K562 (cell line): ENCODE results near the gene ABCG1. TPM values are rescaled to one million over a fixed set of nuclear protein-coding genes. Genes with fewer than 3 reads are reported as not detected.

Experiments used
- ATAC-seq: fragments of 200-7000 bp; cut with Tn5 transposase; 3 replicates; pipeline ENCODE4 v1.9.1; 2020; ENCODE audit warnings: moderate library complexity
- BruUV-seq: library from RNA; stranded (reverse); fragments of 400-500 nt; replicated peaks from 2 replicates; lab custom pipeline; 2021; lab: Mats Ljungman, UMichigan
- CTCF ChIA-PET: fragments of 300-600 bp; formaldehyde crosslinking; extraction: SDS; loops from one replicate; lab custom pipeline; 2021; ENCODE audit warnings: low intra/inter-chr PET ratio; lab: Yijun Ruan, JAX
- POLR2A ChIA-PET: fragments of 300-600, 350-650 bp; sonication (Branson Sonifier 250); formaldehyde crosslinking; extraction: SDS; loops from one replicate; lab custom pipeline; 2021; ENCODE audit warnings: antibody characterized with exemption, inconsistent platforms; lab: Yijun Ruan, JAX
- DNase-seq, 4 experiments: peaks; one replicate each; pipeline versions ENCODE4 v3.0.0 to v3.0.0-alpha.2; 2011 to 2018; ENCODE audit warnings: low spot score in 3 of 4, mixed read lengths in 3 of 4; ENCODE audit errors: extremely low read depth in 1 of 4
- FAIRE-seq: peaks from 2 replicates; lab custom pipeline; 2011; peaks lifted over from hg19 to GRCh38; lab: Jason Lieb, UNC
- H2AFZ ChIP-seq: 2 replicates; pipeline ENCODE4 v1.6.0; 2011; ENCODE audit warnings: low read depth, low read length, control low read depth, inconsistent platforms
- H3K27ac ChIP-seq: fragments of 200-600 bp; 3 replicates; pipeline ENCODE4 v1.8.0; 2011; ENCODE audit warnings: low read depth, mild to moderate bottlenecking, control low read depth, inconsistent platforms, low read length, moderate library complexity, mixed read lengths; ENCODE audit errors: extremely low read depth
- H3K27me3 ChIP-seq, 2 experiments: fragments of 300-600 bp in 1 of 2; 2 replicates in 1 of 2; 3 replicates in 1 of 2; pipeline versions ENCODE4 v1.6.0 to v1.8.0; 2011; ENCODE audit warnings: inconsistent platforms in 2 of 2, low read length in 2 of 2, mild to moderate bottlenecking in 1 of 2, mixed read lengths in 1 of 2, moderate library complexity in 1 of 2; ENCODE audit not compliant: control insufficient read depth in 2 of 2, insufficient read depth in 2 of 2
- H3K36me3 ChIP-seq: fragments of 300-600 bp; 3 replicates; pipeline ENCODE4 v1.8.0; 2011; ENCODE audit warnings: mild to moderate bottlenecking, low read length, inconsistent platforms; ENCODE audit not compliant: control insufficient read depth, insufficient read depth
- H3K4me1 ChIP-seq, 2 experiments: fragments of 200-600 bp in 1 of 2; replicated peaks in 1 of 2; 2 replicates in 1 of 2; 3 replicates in 1 of 2; pipeline versions ENCODE4 v1.5.1 to v1.8.0; 2011; ENCODE audit warnings: inconsistent platforms in 2 of 2, low read length in 2 of 2, mild to moderate bottlenecking in 1 of 2, mixed read lengths in 1 of 2, moderate library complexity in 1 of 2; ENCODE audit not compliant: control insufficient read depth in 2 of 2, insufficient read depth in 2 of 2
- H3K4me2 ChIP-seq: 2 replicates; pipeline ENCODE4 v1.6.1; 2011; ENCODE audit warnings: low read length, control low read depth, inconsistent platforms, mixed read lengths; ENCODE audit not compliant: insufficient read depth
- H3K4me3 ChIP-seq: fragments of 200-600 bp; sonication (generic), shearing (Covaris generic); 2 replicates; pipeline ENCODE4 v1.5.1; 2016; ENCODE audit warnings: control low read depth, inconsistent platforms
- H3K79me2 ChIP-seq: fragments of 200-600 bp; 3 replicates; pipeline ENCODE4 v1.8.0; 2011; ENCODE audit warnings: low read length, inconsistent platforms; ENCODE audit not compliant: control insufficient read depth, insufficient read depth
- H3K9ac ChIP-seq, 2 experiments: 2 replicates each; pipeline versions ENCODE4 v1.6.0 to v1.6.1; 2011; ENCODE audit warnings: low read depth in 2 of 2, low read length in 2 of 2, control low read depth in 1 of 2, inconsistent platforms in 1 of 2, mild to moderate bottlenecking in 1 of 2, mixed read lengths in 1 of 2; ENCODE audit not compliant: insufficient read depth in 1 of 2
- H3K9me1 ChIP-seq: one replicate; pipeline ENCODE4 v1.6.0; 2011; ENCODE audit warnings: inconsistent platforms, mild to moderate bottlenecking, low read length, moderate library complexity; ENCODE audit not compliant: control insufficient read depth, insufficient read depth
- H3K9me3 ChIP-seq: replicated peaks from 2 replicates; pipeline ENCODE4 v1.5.1; 2011; ENCODE audit warnings: low read depth, low read length, inconsistent platforms; ENCODE audit not compliant: control insufficient read depth, insufficient read depth
- H4K20me1 ChIP-seq: replicated peaks from 2 replicates; pipeline ENCODE4 v1.6.1; 2011; ENCODE audit warnings: low read length, inconsistent platforms, mixed read lengths; ENCODE audit not compliant: control insufficient read depth, insufficient read depth
- CBX5 ChIP-seq: IDR thresholded peaks from 2 replicates; pipeline ENCODE4 v1.6.1; 2014; ENCODE audit warnings: low read depth, borderline replicate concordance
- ZNF584 ChIP-seq: fragments of 200-800 bp; sonication (Bioruptor generic); IDR thresholded peaks from 2 replicates; pipeline ENCODE4 v1.6.1; 2016; ENCODE audit warnings: low read depth, mild to moderate bottlenecking, missing genetic modification characterization, missing compliant biosample characterization
- WGBS: fragments of 100-300 bp; shearing (Covaris generic); methylation state at CpG from one replicate; pipeline ENCODE4 v1.1.6; 2016; ENCODE audit warnings: low coverage, mixed read lengths; ENCODE audit not compliant: insufficient coverage; ENCODE audit errors: missing lambda C conversion rate; 5-methylcytosine and 5-hydroxymethylcytosine counted together
- in situ Hi-C: fragments of 300-500 bp; cut with MboI; formaldehyde crosslinking; loops from 4 replicates; pipeline ENCODE4 v1.15.0; 2018; ENCODE audit warnings: inconsistent platforms, mixed read lengths
- intact Hi-C: fragments of 100-400 bp; cut with micrococcal nuclease; formaldehyde crosslinking; loops from 2 replicates; pipeline ENCODE4 v1.14.2; 2022
- polyA plus RNA-seq, 8 experiments: library from polyadenylated mRNA; depleted of rRNA in 4 of 8; stranded (reverse) in 5 of 8; unstranded in 3 of 8; fragments of >200 nt; fragmentation: Nextera tagmentation in 2 of 8; fragmentation: Illumina TruSeq in 1 of 8; extraction: Ambion mirVana in 2 of 8; extraction: Trizol in 1 of 8; gene quantifications; 2 replicates each; pipeline versions ENCODE4 v1.2.1 to v1.2.3, GENCODE V29; 2011 to 2014; ENCODE audit warnings: inconsistent platforms in 1 of 8, missing spikeins in 1 of 8
- total RNA-seq, 7 experiments: library from RNA; depleted of rRNA in 6 of 7; stranded (reverse); fragments of >200 nt in 6 of 7; fragmentation: Illumina TruSeq in 2 of 7; extraction: Trizol in 2 of 7; gene quantifications; 2 replicates each; pipeline versions ENCODE4 v1.2.1 to v1.2.3, GENCODE V29; 2011 to 2021; ENCODE audit warnings: low replicate concordance in 1 of 7
- TF ChIP-seq, protein P1 (sequence below): IDR thresholded peaks from 2 replicates; pipeline ENCODE4 v1.6.1; 2011; ENCODE audit warnings: borderline replicate concordance, low read depth, mild to moderate bottlenecking, moderate library complexity, low read length; ENCODE audit not compliant: insufficient read depth, poor library complexity, severe bottlenecking

ABCG1 gene
- total and polyA plus RNA-seq, 9 of the 15 experiments (the other 6 are each of a cell fraction or from before 2014, with no cell fraction given) = 0.04 to 0.09 TPM; not detected in 7

DNA sequence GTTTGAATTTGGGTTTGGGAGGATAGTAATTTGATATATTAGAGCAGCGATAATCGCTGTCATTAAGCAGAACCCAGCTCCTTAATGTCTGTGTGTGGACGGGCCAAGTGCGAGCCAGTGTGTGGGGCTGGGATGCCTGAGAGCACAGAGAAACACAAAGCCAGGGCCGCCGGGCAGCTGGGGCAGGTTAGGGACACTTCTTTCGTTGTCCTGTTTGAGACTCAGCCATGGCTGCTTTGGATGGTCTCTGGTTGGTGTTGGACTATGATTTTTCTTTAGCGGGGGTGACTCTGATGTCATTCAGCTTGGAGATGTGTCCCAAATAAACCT, 33.4 kb downstream of the ABCG1 start (continued):
- TF ChIP-seq, protein P1, sequence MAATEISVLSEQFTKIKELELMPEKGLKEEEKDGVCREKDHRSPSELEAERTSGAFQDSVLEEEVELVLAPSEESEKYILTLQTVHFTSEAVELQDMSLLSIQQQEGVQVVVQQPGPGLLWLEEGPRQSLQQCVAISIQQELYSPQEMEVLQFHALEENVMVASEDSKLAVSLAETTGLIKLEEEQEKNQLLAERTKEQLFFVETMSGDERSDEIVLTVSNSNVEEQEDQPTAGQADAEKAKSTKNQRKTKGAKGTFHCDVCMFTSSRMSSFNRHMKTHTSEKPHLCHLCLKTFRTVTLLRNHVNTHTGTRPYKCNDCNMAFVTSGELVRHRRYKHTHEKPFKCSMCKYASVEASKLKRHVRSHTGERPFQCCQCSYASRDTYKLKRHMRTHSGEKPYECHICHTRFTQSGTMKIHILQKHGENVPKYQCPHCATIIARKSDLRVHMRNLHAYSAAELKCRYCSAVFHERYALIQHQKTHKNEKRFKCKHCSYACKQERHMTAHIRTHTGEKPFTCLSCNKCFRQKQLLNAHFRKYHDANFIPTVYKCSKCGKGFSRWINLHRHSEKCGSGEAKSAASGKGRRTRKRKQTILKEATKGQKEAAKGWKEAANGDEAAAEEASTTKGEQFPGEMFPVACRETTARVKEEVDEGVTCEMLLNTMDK = no peak

DNA sequence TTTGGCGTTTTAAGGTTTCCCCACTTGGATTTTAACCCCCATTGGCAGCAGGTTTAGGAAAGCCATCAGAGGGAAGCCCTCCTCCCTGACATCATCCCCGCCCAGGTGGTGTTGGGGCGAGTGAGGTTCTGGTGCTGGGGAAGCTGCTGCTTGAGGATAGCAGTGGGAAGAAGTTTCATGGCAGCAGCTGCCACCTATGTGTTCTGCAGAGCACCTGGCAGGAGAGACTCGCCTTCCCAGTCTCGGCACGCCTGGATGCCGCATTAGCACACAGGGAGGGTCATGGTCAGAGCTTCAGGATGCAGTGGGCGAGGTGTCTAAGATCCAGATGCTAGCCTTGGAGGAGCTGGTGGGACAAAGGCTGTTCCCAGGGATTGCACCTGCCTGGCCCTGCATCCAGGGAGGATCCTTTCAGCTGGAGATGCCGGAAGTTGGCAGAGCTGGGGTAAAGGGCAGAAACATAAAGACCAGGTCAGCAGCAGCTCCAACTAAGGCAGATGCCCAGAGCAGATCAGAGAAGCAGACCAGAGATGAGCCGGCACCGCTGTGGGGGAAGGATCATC, 33.9 kb downstream of the ABCG1 start:
- no peaks in the 10 kb centered on the region for H3K9me1 ChIP-seq
- H3K27me3 ChIP-seq = peaks cover 27 to 56% of the 10 kb centered on the region in 2 experiments
- CTCF ChIA-PET = interaction anchor here (0.5 kb wide), 1 partner anchor 111 kb away, joined by 3 read pairs; no protein-coding TSS in a partner anchor
- POLR2A ChIA-PET = interaction anchor here (0.5 to 1.8 kb wide), 4 partner anchors 8 to 295 kb away, joined by 3 to 4 read pairs (median 3); no protein-coding TSS in a partner anchor
- BruUV-seq = no TSS peak
- H3K4me3 ChIP-seq = no peak overlapping the region
- H3K36me3 ChIP-seq = no peaks in the 10 kb centered on the region
- in situ Hi-C loops = loop anchor here (10.0 kb wide), 1 partner anchor 98 kb away; no protein-coding TSS in a partner anchor
- no peak overlapping the region for H3K4me2 ChIP-seq
- no peaks in the 10 kb centered on the region for H3K4me1 ChIP-seq
- no peak overlapping the region for H3K9ac ChIP-seq
- no peak overlapping the region for H2AFZ ChIP-seq
- H3K27ac ChIP-seq = no peak overlapping the region
- ATAC-seq (no peak), FAIRE-seq (no peak), DNase-seq (no peak)
- H3K9me3 ChIP-seq = no peaks in the 10 kb centered on the region
- TF ChIP-seq CBX5 = no peak
- no peak for TF ChIP-seq ZNF584 (CRISPR knock-in tag)
- intact Hi-C loops = no loop called here
- no peaks in the 10 kb centered on the region; the same call in 1 of the 2 replicates for H4K20me1 ChIP-seq
- no peaks in the 10 kb centered on the region for H3K79me2 ChIP-seq
- 2% methylated on average over 11 of the region's 11 CpGs for WGBS
